OCI-LY1 (cell line): ENCODE results near the gene RAB3IL1.

Experiments
- EZH2 ChIP-seq: fragments of 200-600 bp; sonication (generic), shearing (Covaris generic); IDR thresholded peaks from 2 replicates; pipeline ENCODE4 v1.8.0; 2017; ENCODE audit warnings: borderline replicate concordance, mixed run types, mild to moderate bottlenecking, antibody characterized with exemption, low read length, moderate library complexity, mixed read lengths
- TF ChIP-seq, protein P1 (sequence below): fragments of 200-600 bp; sonication (generic), shearing (Covaris generic); IDR thresholded peaks from 2 replicates; pipeline ENCODE4 v1.5.1; 2017; ENCODE audit warnings: mild to moderate bottlenecking, antibody characterized with exemption, low read length, moderate library complexity, mixed read lengths

DNA sequence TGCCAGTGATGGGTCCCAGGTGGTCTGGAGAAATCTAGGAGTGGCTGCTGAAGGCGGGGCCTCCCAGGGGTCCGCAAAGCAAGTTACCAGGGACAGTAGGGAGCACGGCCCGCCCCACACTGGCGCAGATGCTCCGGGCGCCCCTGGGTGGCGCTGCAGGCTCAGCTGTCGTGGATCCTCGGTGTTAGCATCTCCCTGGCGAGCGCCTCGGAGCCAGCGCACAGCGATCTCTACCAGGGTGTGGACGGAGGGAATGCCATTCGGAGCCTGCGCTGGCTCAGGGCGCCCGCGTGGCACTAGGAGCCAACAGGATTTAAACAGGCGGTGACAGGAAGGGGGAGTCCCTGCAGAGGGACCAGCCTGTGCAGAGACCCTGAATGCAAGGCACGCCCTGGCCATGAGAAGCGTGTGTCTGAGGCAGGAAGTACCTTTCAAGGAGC, 46.2 kb downstream of the RAB3IL1 start:
- TF ChIP-seq, protein P1, sequence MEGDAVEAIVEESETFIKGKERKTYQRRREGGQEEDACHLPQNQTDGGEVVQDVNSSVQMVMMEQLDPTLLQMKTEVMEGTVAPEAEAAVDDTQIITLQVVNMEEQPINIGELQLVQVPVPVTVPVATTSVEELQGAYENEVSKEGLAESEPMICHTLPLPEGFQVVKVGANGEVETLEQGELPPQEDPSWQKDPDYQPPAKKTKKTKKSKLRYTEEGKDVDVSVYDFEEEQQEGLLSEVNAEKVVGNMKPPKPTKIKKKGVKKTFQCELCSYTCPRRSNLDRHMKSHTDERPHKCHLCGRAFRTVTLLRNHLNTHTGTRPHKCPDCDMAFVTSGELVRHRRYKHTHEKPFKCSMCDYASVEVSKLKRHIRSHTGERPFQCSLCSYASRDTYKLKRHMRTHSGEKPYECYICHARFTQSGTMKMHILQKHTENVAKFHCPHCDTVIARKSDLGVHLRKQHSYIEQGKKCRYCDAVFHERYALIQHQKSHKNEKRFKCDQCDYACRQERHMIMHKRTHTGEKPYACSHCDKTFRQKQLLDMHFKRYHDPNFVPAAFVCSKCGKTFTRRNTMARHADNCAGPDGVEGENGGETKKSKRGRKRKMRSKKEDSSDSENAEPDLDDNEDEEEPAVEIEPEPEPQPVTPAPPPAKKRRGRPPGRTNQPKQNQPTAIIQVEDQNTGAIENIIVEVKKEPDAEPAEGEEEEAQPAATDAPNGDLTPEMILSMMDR: peak; percentile 98
- TF ChIP-seq EZH2: no peak
